NCI-H510A (cell line): ENCODE results near the gene TECTA.
"Not testable (repeated sequence)": the region's sequence is repeated elsewhere in the genome, so short reads cannot be mapped to it uniquely, and the experiment has no call there.

Experiments
- DNase-seq: peaks from one replicate; lab custom pipeline; 2025; lab: John Stamatoyannopoulos, UW

Gene TECTA

GRCh38 chr11:121235057-121235456 lies 134.0 kb downstream of the TECTA start:
- DNase-seq, result no peak

DNA sequence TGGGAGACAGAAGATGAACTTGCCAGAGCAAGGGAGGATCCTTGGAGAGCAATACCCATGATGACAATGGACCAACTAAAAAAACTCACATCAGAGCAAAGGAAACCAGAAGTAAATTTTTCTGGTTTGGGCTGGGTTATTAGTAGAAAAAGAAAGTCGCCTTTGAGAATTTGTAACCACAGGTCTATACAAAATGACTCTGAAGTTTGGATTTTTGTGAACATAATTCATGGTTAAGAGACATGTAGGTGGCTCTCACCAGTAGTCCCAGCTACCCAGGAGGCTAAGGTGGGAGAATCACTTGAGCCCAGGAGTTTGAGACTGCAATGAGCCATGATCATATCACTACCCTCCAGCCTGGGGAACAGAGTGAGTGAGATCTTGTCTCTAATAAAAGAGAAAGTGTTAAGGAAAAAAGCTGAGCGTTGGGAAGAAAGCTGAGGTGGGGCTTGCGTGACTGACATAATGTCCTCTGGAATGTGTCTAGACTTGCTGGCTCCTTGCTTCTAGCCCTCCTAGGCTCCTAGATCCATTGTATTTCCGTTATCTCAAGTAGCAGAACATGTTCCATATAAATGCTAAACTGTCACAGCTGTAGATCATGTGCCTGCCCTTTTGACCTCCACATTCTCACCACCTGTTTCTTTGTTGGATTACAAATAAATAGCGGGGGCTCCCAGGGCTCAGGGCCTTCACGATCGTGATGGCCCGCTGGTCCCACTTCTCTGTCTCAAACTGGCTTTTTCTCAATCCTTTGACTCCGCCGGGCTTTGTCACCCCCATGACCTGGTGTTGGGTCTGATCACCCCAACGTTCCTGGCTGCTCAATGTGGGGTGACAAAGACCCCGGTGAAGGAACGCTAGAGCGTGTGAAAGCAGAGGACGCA lies 135.3 kb downstream of the TECTA start:
- DNase-seq, result no peak

DNA sequence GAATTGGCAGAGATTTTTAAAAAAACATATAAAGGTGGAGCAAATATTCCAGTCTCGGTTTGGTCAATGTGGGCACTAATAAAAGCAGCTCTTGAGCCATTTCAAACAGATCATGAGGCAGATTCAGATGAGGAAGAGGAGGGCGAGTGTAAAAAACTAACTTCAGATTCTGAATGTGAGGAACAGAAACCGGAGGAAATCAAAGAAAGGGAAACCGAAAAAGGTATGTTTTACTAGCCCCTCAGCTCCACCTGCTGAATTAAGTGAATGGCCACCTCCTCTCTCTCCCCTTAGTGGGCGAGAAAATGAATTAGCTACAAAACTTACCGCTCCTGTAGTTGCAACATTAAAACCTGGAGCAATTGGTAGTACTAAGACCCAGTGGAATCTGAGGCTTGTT lies 136.2 kb downstream of the TECTA start:
- DNase-seq, result not testable (repeated sequence)

- DNase-seq, result no peak
Measured at GRCh38 chr11:121237686-121238658, 136.9 kb downstream of the TECTA start.

DNA sequence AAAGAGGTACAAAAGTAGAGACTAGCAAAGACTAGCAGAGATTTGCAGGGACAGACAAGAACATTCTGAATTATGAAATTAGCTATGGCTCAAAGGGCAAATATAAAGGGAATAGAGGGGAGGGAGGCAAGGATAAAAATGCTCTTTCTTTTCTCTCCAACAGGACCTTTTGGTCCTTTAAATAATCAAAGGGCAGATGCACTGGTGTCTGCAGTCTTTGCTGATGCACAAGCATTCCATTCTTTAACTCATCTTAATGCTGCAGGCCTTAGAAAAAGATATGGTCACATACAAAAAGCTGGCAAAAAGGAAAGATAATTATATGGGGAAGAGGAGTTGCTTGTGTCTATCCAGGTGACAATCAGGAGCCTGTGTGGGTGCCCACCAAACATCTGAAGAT lies 137.9 kb downstream of the TECTA start:
- no peak for DNase-seq

- DNase-seq, result not testable (repeated sequence)
Measured at GRCh38 chr11:121240001-121240400, 139.0 kb downstream of the TECTA start.

- DNase-seq, result no peak
Measured at GRCh38 chr11:121240650-121241303, 139.7 kb downstream of the TECTA start.
